NCI-H446 (cell line): Measurements from ENCODE around the gene P2RX1.
"Not testable (repeated sequence)": the region's sequence is repeated elsewhere in the genome, so short reads cannot be mapped to it uniquely, and the experiment has no call there.

Experiments used
- DNase-seq, 2 experiments: peaks; one replicate each; lab custom pipeline; 2025; lab: John Stamatoyannopoulos, UW

P2RX1 gene

DNA sequence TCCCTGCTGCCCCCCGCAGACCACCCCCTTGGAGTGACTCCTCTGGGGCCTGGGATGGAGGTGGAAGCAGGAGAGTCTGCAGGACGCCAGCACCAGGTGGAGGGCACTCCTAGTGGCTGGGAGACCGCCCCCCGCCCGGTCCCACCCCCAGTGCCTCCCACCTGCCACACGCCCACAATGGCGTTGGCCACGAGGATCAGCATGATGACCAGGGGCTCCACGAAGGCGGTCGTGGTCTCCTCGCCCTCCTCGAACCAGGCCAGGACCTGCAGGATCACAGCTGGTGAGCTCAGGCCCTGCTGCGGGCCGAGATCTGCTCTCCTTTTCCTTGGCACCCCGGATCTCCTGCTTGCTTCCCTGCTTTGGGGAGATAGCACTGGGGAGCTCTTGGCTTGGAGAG lies 35.2 kb upstream of the P2RX1 start:
- no peak for DNase-seq

GRCh38 chr17:3951003-3951402 lies 34.7 kb upstream of the P2RX1 start:
- no peak for DNase-seq

- DNase-seq = no peak
These were observed 34.3 kb upstream of the P2RX1 start for GRCh38 chr17:3950584-3950983.

- DNase-seq = no peak
These were observed 33.2 kb upstream of the P2RX1 start for GRCh38 chr17:3949418-3949817.

GRCh38 chr17:3948551-3948950 lies 32.3 kb upstream of the P2RX1 start:
- not testable (repeated sequence) for DNase-seq

DNA sequence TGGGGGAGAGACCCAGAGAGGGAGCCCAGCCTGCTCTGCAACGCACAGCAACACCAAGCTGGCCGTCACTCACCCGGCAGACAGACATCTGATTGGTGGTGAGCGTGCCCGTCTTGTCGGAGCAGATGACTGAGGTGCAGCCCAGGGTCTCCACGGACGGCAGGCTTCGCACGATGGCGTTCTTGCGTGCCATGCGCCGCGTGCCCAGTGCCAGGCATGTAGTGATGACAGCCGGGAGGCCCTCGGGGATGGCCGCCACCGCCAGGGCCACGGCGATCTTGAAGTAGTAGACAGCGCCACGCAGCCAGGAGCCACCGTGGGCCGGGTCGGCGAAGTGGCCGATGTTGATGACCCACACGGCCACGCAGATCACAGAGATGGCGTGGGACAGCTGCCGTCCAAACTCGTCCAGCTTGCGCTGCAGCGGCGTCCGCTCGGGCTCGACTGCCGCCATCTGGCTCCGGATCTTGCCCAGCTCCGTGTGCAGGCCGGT lies 31.1 kb upstream of the P2RX1 start:
- no peak for DNase-seq

- DNase-seq = peak in 1 of 2 experiments; percentile 65
These were observed 30.5 kb upstream of the P2RX1 start for GRCh38 chr17:3946711-3947235.

DNA sequence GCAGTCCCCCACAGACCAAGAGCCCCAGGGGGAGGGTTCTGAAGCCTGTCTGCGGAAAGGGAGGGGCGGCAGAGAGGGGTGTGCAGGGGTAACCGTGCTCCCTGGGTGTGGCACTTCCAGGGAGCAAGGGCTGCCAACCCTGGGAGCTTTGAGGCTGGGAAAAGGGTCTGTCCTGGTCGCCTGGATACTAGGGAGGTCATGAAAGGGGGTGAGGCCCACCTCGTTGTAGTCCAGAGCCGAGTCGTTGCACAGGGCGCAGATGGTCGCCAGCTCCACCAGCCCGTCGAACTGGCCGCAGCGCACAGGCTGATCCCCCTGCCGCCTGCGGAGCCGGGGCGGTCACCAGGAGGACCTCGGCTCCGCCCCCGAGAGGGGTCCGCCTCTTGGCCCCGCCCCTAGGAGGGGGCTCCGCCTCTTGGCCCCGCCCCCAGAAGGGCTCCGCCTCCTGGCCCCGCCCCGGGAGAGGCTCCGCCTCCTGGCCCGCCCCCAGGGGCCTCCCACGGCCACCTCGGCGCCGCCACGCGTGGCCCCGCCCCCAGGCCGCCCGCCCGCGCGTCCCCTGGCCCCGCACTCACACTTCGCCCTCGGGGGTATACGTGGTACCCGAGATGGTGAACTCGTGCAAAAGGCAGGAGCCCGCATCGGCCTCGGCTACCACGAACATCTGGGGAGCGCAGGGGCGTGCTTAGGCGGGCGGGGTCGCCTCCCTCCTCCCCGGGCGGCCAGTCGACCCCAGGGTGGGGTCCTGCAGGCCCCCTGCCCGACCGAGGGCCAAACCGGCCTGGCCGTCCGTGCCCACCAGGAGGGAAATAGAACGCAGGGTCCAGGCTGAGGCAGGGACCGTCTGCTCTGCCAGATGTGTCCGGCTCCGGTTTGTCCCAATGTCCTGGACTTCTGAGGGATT lies 28.5 kb upstream of the P2RX1 start:
- DNase-seq = no peak

- DNase-seq = no peak
These were observed 27.1 kb upstream of the P2RX1 start for GRCh38 chr17:3943240-3943891.

DNA sequence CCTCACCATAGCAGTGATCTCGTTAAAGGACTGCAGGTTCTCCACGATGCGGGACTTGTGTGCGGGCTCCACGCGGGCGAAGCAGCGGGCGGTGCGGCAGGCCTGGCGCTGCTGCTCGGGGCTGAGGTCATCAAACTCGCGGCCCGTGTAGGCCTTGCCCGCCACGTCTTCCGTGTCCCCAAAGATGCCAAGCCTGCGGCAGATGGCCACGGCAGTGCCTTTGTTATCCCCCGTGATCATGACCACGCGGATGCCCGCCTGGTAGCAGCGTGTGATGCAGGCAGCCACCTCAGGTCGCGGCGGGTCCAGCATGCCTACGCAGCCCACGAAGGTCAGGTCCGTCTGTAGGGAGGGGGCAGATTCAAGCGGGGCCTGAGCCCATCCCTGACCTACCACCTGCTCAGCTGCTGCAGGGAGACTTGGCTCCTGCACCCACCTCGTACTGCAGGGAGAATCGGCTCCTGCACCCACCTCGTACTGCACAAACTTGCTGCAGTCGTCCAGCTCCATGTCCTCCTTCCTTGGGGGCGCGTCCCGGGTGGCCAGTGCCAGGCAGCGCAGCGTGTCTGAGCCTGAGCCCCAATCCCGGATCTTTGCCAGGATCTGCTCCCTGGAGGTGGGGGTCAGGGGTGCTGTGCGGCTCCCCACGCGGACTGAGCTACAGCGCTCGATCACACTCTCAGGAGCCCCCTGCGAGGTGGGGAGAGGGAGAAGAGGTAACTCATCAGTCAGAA lies 24.9 kb upstream of the P2RX1 start:
- DNase-seq = no peak

DNA sequence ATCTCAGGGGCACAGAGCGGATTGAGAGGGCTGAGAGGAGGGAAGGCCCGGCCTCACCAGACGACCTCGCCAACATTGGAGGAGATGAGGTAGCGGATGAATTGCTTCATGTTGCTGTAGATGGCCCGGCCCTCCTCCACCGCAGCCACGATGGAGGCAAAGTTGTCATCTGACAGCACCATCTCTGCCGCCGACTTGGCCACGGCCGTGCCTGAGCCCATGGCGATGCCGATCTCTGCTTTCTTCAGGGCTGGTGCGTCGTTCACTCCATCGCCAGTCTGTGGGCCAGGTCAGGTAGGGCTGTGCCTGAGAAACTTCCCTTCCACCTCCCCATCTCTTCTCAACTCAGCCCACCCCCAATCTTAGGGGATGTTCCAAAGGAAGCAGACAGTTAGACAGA lies 21.1 kb upstream of the P2RX1 start:
- no peak for DNase-seq

DNA sequence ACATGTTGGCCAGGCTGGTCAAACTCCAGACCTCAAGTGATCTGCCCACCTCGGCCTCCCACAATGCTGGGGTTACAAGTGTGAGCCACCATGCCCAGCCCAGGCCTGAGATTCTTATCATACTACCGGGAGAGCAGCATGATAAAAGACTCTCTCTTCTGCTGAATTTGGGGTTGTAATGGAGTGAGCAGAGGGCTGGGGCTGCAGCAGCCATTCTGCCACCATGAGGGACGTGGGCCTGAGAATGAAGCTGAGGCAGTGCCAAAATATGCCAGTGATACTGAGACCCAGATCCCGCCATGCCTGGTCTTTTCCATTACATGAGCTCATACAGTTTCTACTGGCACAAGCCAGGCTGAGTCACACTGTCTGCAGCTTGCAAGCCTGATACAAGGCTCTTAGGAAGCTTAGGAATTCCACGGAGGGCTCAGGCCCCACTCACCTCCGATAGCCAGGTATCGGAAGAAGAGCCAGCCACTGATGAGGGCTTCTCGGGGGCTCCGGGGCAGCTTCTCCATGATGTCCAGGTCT lies 19.6 kb upstream of the P2RX1 start:
- DNase-seq = no peak

DNA sequence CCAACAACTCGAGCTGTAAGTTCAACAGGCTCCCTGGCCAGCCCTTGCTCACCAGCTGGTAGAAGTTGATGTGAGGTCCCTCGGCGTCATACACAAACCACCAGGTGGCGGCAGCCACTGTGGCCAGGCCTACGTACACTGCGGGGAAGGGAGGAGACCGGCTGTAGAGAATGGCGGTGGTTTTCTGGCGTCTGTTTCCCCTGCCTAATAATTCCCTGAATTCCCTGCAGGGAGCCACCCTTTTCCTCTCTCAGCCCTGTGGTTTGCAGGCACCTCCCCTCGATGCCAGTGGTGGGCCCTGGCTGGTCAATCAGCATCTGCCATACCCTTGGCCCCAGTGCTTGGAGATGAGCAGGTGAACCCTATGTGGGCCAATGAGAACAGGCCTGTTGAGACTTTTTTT lies 18.9 kb upstream of the P2RX1 start:
- DNase-seq = peak; percentile 21 to 77

DNA sequence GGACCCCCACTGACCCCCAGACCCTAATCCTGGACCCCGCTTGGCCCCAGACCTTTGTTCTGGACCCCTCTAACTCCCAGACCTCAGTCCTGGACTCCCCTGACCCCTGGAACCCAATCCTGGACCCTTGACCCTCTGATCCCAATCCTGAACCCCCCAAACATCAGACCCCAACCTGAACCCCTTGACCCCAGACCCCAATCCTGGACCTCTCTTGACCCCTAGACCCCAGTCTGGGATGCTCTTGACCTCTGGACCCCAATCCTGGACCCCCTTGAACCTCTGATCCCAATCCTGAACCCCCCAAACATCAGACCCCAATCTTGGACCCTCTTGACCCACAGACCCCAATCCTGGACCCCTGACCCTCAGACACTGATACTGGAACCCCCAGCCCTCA lies 13.5 kb upstream of the P2RX1 start:
- DNase-seq = no peak

DNA sequence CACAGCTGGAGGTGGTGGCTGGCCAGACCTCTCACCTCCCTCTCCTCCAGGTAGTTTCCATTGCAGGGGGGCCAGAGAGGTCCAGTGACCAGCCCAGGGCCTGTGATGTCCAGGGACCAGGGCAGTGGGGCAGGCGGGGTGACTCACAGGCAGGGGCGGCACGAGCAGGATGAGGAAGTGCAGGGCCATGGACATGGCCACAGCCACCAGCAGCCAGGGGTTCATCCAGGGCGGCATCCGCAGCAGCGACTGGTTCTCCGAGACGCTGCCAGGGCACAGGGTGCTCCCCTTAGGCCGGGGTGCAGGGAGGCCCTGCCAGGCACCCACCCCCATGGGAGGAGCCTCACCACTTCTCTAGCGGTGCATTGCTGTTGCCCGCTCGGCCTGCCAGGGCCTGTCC lies 12.9 kb upstream of the P2RX1 start:
- no peak for DNase-seq

- no peak for DNase-seq
These were observed 12.1 kb upstream of the P2RX1 start for GRCh38 chr17:3928406-3928805.

GRCh38 chr17:3927628-3928340 lies 11.5 kb upstream of the P2RX1 start:
- no peak for DNase-seq

GRCh38 chr17:3926860-3927627 lies 10.8 kb upstream of the P2RX1 start:
- no peak for DNase-seq

DNA sequence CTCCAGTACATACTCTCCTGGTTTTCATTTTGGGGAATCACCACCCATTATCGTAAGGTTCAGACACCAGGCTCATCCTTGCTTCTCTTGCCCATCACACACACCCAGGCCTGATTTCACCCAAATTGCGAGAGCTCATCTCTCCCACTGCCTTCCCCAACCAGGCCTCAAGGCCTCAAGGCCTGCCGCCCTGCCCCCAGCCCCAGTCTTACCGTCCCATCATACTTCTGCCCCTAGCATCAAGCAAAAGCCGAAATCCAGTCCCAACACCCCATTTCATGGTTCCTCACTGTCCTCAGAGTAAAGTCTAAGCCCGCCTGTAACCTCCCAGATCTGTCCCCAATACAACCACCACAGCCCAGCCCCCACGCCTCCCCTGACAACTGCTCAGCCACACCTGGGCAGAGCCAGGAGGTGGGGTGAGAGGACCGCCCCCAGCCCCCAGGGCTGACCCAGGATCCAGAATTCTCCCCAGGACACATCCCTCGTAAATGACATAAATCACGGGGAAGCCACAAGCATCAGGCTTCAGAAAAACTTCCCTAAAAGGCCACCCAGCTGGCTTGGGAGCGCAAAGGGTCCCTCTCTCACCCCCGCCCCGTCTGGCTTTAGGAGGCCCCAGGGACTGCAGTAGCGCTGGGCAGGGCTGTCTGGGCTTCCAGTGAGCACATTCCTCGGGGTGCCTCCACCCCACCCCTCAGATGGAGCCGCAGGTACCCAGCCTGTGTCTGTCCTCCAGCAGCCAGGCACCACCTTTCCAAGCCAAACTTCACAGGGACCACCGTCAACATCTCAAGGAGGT lies 9.6 kb upstream of the P2RX1 start:
- DNase-seq = no peak
